Ascending aorta (tissue), 2 donors: ENCODE data around the gene GRIFIN. TPM values are rescaled to one million over a fixed set of nuclear protein-coding genes. Genes with fewer than 3 reads are reported as not detected.

Source experiments
- DNase-seq, 2 donors: peaks; one replicate each; pipeline ENCODE4 v3.0.0-alpha.2; 2019; ENCODE audit warnings: low spot score in 2 of 2
- H3K27ac ChIP-seq, 2 donors: fragments of 200-600 bp; sonication (generic); one replicate each; pipeline ENCODE4 v1.5.1; 2016 to 2017; ENCODE audit warnings: mild to moderate bottlenecking in 1 of 2
- H3K27me3 ChIP-seq: fragments of 200-600 bp; sonication (generic); one replicate; pipeline ENCODE4 v1.5.1; 2017
- H3K36me3 ChIP-seq, 2 donors: fragments of 200-600 bp; sonication (generic); one replicate each; pipeline ENCODE4 v1.5.1; 2016
- H3K4me1 ChIP-seq, 2 donors: fragments of 200-600 bp; sonication (generic); one replicate each; pipeline ENCODE4 v1.5.1; 2016 to 2017; ENCODE audit warnings: mild to moderate bottlenecking in 1 of 2
- H3K4me3 ChIP-seq, 2 donors: fragments of 200-600 bp; sonication (generic); one replicate each; pipeline ENCODE4 v1.5.1; 2016 to 2017; ENCODE audit warnings: mild to moderate bottlenecking in 1 of 2
- H3K9me3 ChIP-seq, 2 donors: fragments of 200-600 bp; sonication (generic); one replicate each; pipeline ENCODE4 v1.5.1; 2016
- intact Hi-C: fragments of 100-400 bp; cut with DNase I; formaldehyde crosslinking; loops from one replicate; pipeline ENCODE4 v1.15.1; 2023
- total RNA-seq: library from RNA; depleted of rRNA; stranded (reverse); fragments of >200 nt; gene quantifications from one replicate; pipeline ENCODE4 v1.1.0, GENCODE V29; 2016
- TF ChIP-seq, protein P1 (sequence below), 3 experiments: fragments of 200-600 bp in 2 of 3; fragments of 450-650 bp in 1 of 3; sonication (generic) in 2 of 3; IDR thresholded peaks; one replicate each; pipeline ENCODE4 v1.5.1; 2016 to 2019; ENCODE audit warnings: antibody characterized with exemption in 3 of 3, mild to moderate bottlenecking in 1 of 3, moderate library complexity in 1 of 3

The GRIFIN gene
- total RNA-seq, 1 donor from 2014 or later, result not detected

- Histone ChIP-seq H3K36me3 (no peaks in the 10 kb centered on the region), H3K4me1 (peaks cover 6 to 15% of the 10 kb centered on the region in 2 donors), H3K27ac (no peak overlapping the region), H3K9me3 (no peaks in the 10 kb centered on the region), H3K4me3 (no peak overlapping the region), H3K27me3 (peaks cover 6% of the 10 kb centered on the region)
- DNase-seq, result no peak
- TF ChIP-seq, protein P1, sequence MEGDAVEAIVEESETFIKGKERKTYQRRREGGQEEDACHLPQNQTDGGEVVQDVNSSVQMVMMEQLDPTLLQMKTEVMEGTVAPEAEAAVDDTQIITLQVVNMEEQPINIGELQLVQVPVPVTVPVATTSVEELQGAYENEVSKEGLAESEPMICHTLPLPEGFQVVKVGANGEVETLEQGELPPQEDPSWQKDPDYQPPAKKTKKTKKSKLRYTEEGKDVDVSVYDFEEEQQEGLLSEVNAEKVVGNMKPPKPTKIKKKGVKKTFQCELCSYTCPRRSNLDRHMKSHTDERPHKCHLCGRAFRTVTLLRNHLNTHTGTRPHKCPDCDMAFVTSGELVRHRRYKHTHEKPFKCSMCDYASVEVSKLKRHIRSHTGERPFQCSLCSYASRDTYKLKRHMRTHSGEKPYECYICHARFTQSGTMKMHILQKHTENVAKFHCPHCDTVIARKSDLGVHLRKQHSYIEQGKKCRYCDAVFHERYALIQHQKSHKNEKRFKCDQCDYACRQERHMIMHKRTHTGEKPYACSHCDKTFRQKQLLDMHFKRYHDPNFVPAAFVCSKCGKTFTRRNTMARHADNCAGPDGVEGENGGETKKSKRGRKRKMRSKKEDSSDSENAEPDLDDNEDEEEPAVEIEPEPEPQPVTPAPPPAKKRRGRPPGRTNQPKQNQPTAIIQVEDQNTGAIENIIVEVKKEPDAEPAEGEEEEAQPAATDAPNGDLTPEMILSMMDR (IDR thresholded peaks at IDR 0.05), result peak; percentile 52 to 63 (median 63)
- intact Hi-C loops, result loop anchor here (2.0 kb wide), 1 partner anchor 39 kb away; no protein-coding TSS in a partner anchor
Observed at GRCh38 chr7:2477447-2478398, 1.5 kb upstream of the GRIFIN start.

DNA sequence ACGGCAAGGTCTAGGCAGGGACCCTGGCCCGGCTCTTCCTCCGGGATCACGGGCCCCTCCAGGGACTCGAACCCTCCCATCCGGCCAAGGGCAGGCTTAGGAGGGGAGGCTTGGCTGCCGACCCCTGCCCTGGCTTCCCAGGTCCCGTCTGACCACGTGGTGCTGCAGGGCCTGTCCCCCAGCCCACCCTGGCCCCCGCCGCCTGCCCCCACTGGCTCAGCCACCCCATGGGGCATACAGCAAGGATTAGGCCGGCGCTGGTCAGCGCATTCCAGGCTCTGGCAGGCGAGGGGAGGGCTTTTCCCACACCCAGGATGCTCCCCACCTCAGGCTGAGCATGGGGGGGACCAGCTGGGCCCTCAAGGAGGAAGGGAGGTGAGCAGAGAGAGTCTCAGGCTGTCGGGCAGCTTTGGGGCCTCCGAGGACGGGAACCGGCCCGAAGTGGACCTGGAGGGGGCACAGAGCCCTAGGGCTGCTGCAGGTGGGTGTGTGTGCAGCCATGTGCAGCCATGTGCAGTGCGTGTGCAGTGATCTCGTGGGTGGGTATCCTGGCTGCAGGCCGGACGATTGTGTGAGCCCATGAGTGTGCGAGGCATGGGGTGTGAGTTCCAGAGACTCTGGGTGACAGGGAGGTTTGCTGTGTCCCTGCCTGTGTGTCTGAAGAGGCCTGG lies 713 bp upstream of the GRIFIN start:
- intact Hi-C loops, result loop anchor here (2.0 kb wide), 1 partner anchor 40 kb away; no protein-coding TSS in a partner anchor
- Histone ChIP-seq H3K4me1 (peaks cover 6 to 15% of the 10 kb centered on the region in 2 donors), H3K9me3 (no peaks in the 10 kb centered on the region), H3K36me3 (no peaks in the 10 kb centered on the region), H3K27me3 (peaks cover 6% of the 10 kb centered on the region), H3K27ac (no peak overlapping the region), H3K4me3 (no peak overlapping the region)
- no peak for DNase-seq
- TF ChIP-seq, protein P1 (IDR thresholded peaks at IDR 0.05), result no peak

DNA sequence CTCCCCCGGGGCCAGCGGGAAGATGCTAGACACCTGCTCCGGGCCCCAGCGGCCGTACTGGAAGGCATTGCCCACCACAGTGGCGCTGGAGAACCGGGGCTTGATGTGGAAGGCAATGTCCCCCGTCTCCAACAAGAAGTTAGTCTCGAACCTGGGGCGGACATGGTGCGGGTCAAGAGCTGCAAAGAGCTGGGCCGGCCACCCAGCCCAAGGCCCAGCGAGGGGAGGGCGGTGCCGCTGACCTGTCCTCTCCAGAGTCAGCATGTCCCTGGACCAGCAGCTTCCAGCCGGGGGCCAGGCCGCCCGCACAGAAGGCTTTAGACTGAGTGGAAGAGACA lies 551 bp downstream of the GRIFIN start:
- Histone ChIP-seq H3K4me3 (no peak overlapping the region), H3K4me1 (peaks cover 6 to 15% of the 10 kb centered on the region in 2 donors), H3K27ac (no peak overlapping the region), H3K27me3 (peaks cover 6% of the 10 kb centered on the region), H3K36me3 (no peaks in the 10 kb centered on the region), H3K9me3 (no peaks in the 10 kb centered on the region)
- TF ChIP-seq, protein P1 (IDR thresholded peaks at IDR 0.05), result no peak
- DNase-seq, result no peak
- intact Hi-C loops, result loop anchor here (2.0 kb wide), 1 partner anchor 41 kb away; no protein-coding TSS in a partner anchor

GRCh38 chr7:2474813-2475677 lies 1.2 kb downstream of the GRIFIN start:
- intact Hi-C loops, result no loop called here

More at GRCh38 chr7:2474813-2475677, 1.2 kb downstream of the GRIFIN start:
- H3K4me1 ChIP-seq, result peaks cover 6 to 15% of the 10 kb centered on the region in 2 donors
- no peak overlapping the region for H3K4me3 ChIP-seq
- H3K36me3 ChIP-seq, result no peaks in the 10 kb centered on the region
- DNase-seq, result no peak
- no peak overlapping the region for H3K27ac ChIP-seq
- H3K27me3 ChIP-seq, result peaks cover 6% of the 10 kb centered on the region
- no peaks in the 10 kb centered on the region for H3K9me3 ChIP-seq
- TF ChIP-seq, protein P1 (IDR thresholded peaks at IDR 0.05), result no peak
